GM23338 (cell line): ENCODE results near the gene CD302. TPM values are rescaled to one million over a fixed set of nuclear protein-coding genes. Genes with fewer than 3 reads are reported as not detected.
A peak's percentile ranks its signal among the peaks of the same experiment; 100 is the strongest.

Source experiments
- ATAC-seq: fragments of 200-7000 bp; cut with Tn5 transposase; 3 replicates; pipeline ENCODE4 v1.9.1; 2020
- DNase-seq: peaks from one replicate; pipeline ENCODE4 v3.0.0-alpha.2; 2015; ENCODE audit warnings: low spot score
- H2AFZ ChIP-seq: fragments of 200-600 bp; sonication (generic); 2 replicates; pipeline ENCODE4 v1.8.0; 2016; ENCODE audit warnings: antibody characterized with exemption, mild to moderate bottlenecking, moderate library complexity
- H3F3A ChIP-seq: fragments of 200-600 bp; sonication (generic); replicated peaks from 2 replicates; pipeline ENCODE4 v1.8.0; 2017; ENCODE audit warnings: antibody characterized with exemption, mixed run types, low read depth
- H3K27ac ChIP-seq: fragments of 200-600 bp; sonication (generic); 2 replicates; pipeline ENCODE4 v1.6.1; 2016; ENCODE audit warnings: low read depth
- H3K27me3 ChIP-seq: fragments of 200-600 bp; sonication (generic); 2 replicates; pipeline ENCODE4 v1.8.0; 2016; ENCODE audit warnings: mild to moderate bottlenecking, mixed run types, moderate library complexity; ENCODE audit not compliant: insufficient read depth
- H3K36me3 ChIP-seq: fragments of 200-600 bp; sonication (generic); 2 replicates; pipeline ENCODE4 v1.8.0; 2016; ENCODE audit warnings: mild to moderate bottlenecking; ENCODE audit not compliant: insufficient read depth
- H3K4me1 ChIP-seq: fragments of 200-600 bp; sonication (generic); 2 replicates; pipeline ENCODE4 v1.8.0; 2016; ENCODE audit warnings: mild to moderate bottlenecking, moderate library complexity; ENCODE audit not compliant: insufficient read depth
- H3K4me2 ChIP-seq: fragments of 200-600 bp; sonication (generic); 2 replicates; pipeline ENCODE4 v1.7.1; 2017; ENCODE audit warnings: mixed run types
- H3K4me3 ChIP-seq: fragments of 200-600 bp; sonication (generic); 2 replicates; pipeline ENCODE4 v1.6.1; 2016; ENCODE audit warnings: mixed run types
- H3K79me2 ChIP-seq: fragments of 200-600 bp; sonication (generic); replicated peaks from 2 replicates; pipeline ENCODE4 v1.8.0; 2017; ENCODE audit warnings: mild to moderate bottlenecking; ENCODE audit not compliant: insufficient read depth
- H3K9me2 ChIP-seq: fragments of 200-600 bp; sonication (generic); 2 replicates; pipeline ENCODE4 v1.8.0; 2017; ENCODE audit not compliant: insufficient read depth
- H4K20me1 ChIP-seq: fragments of 200-600 bp; sonication (generic); replicated peaks from 2 replicates; pipeline ENCODE4 v1.8.0; 2017; ENCODE audit warnings: mild to moderate bottlenecking; ENCODE audit not compliant: insufficient read depth
- H3K27ac Mint-ChIP-seq: 2 replicates; pipeline ENCODE4 v1.8.0; 2020; ENCODE audit warnings: inconsistent platforms, mild to moderate bottlenecking, moderate library complexity, mixed read lengths
- H3K27me3 Mint-ChIP-seq: 3 replicates; pipeline ENCODE4 v1.8.0; 2022; ENCODE audit warnings: low read depth, mild to moderate bottlenecking, moderate library complexity, mixed read lengths, inconsistent platforms; ENCODE audit not compliant: insufficient read depth, poor library complexity
- H3K36me3 Mint-ChIP-seq: 3 replicates; pipeline ENCODE4 v1.8.0; 2021; ENCODE audit warnings: low read depth, mild to moderate bottlenecking, inconsistent platforms, moderate library complexity, mixed read lengths
- H3K4me1 Mint-ChIP-seq: 3 replicates; pipeline ENCODE4 v1.8.0; 2020; ENCODE audit warnings: mild to moderate bottlenecking, inconsistent platforms, mixed read lengths
- H3K4me3 Mint-ChIP-seq: 3 replicates; pipeline ENCODE4 v1.8.0; 2021; ENCODE audit warnings: moderate library complexity, mild to moderate bottlenecking, inconsistent platforms, mixed read lengths
- H3K9me3 Mint-ChIP-seq: 3 replicates; pipeline ENCODE4 v1.8.0; 2020; ENCODE audit warnings: moderate library complexity, mild to moderate bottlenecking, inconsistent platforms, mixed read lengths
- CTCF ChIP-seq, 2 experiments: fragments of 200-600 bp in 1 of 2; sonication (generic) in 1 of 2; conservative IDR thresholded peaks; 2 replicates each; pipeline versions ENCODE4 v1.5.1 to v1.6.1; 2016 to 2017; ENCODE audit warnings: antibody characterized with exemption in 2 of 2, low read depth in 2 of 2, mild to moderate bottlenecking in 2 of 2, moderate library complexity in 1 of 2
- ETS1 ChIP-seq: IDR thresholded peaks from 2 replicates; pipeline ENCODE4 v1.6.1; 2016; ENCODE audit warnings: antibody characterized with exemption
- EZH2 ChIP-seq: fragments of 200-600 bp; sonication (generic); IDR thresholded peaks from one replicate; pipeline ENCODE4 v1.8.0; 2017; ENCODE audit warnings: antibody characterized with exemption, mild to moderate bottlenecking, low read depth; ENCODE audit not compliant: unreplicated experiment
- EZH2phosphoT487 ChIP-seq: fragments of 200-600 bp; sonication (generic); IDR thresholded peaks from one replicate; pipeline ENCODE4 v1.8.1; 2018; ENCODE audit warnings: antibody characterized with exemption; ENCODE audit not compliant: unreplicated experiment
- JUNB ChIP-seq: IDR thresholded peaks from one replicate; pipeline ENCODE4 v1.6.1; 2016; ENCODE audit warnings: antibody characterized with exemption; ENCODE audit not compliant: unreplicated experiment
- NANOG ChIP-seq: IDR thresholded peaks from 2 replicates; pipeline ENCODE4 v1.6.1; 2016; ENCODE audit warnings: antibody characterized with exemption, borderline replicate concordance
- POLR2AphosphoS5 ChIP-seq: IDR thresholded peaks from 2 replicates; pipeline ENCODE4 v1.6.1; 2016; ENCODE audit warnings: antibody characterized with exemption, low read depth
- REST ChIP-seq: IDR thresholded peaks from one replicate; pipeline ENCODE4 v1.6.1; 2018; ENCODE audit warnings: antibody characterized with exemption; ENCODE audit not compliant: unreplicated experiment
- STAT1 ChIP-seq: IDR thresholded peaks from one replicate; pipeline ENCODE4 v1.6.1; 2016; ENCODE audit warnings: antibody characterized with exemption; ENCODE audit not compliant: unreplicated experiment
- ZNF114 ChIP-seq: fragments of 250-450 bp; sonication (Bioruptor Pico); IDR thresholded peaks from 2 replicates; pipeline ENCODE4 v1.5.0; 2020; ENCODE audit warnings: mild to moderate bottlenecking, moderate library complexity
- ZNF331 ChIP-seq: fragments of 250-450 bp; sonication (Bioruptor Pico); IDR thresholded peaks from 2 replicates; pipeline ENCODE4 v1.5.0; 2020; ENCODE audit warnings: low read depth, mild to moderate bottlenecking, moderate library complexity
- polyA plus RNA-seq: library from polyadenylated mRNA; unstranded; fragments of >200 nt; fragmentation: Nextera tagmentation; extraction: Ambion mirVana; gene quantifications from 2 replicates; pipeline ENCODE4 v1.2.1, GENCODE V29; 2016
- total RNA-seq: library from RNA; depleted of rRNA; stranded (reverse); fragments of >200 nt; shearing (Covaris generic); gene quantifications from 2 replicates; pipeline ENCODE4 v1.2.3, GENCODE V29; 2014

Gene CD302
- total and polyA plus RNA-seq, 2 experiments from 2014 or later = 1.6 to 1.9 TPM

DNA sequence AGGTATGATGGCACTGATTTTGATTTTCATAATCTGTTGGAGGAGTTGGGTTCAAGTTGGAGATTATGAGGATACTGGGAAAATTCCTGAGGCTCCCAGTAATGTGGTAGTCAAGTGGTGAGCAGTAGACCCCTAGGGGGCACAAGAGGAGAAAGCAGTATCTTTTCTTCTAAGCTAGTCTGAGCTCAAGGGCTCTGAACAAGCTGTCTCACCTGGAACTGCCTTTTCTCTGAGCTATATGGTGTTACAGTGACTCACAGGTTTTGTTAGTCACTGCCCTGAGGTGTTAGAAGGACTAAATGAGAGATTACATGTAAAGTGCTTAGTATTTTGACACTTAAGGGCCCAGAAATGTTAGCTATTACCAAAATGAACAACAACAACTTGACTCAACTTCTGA lies 42.2 kb downstream of the CD302 start:
- H3K27me3 Mint-ChIP-seq = no peaks in the 10 kb centered on the region
- Histone ChIP-seq H3K4me3 (no peak overlapping the region), H3K27me3 (no peaks in the 10 kb centered on the region), H3K9me2 (no peaks in the 10 kb centered on the region), H3K79me2 (peaks cover 68% of the 10 kb centered on the region), H3F3A (no peaks in the 10 kb centered on the region; the same call in 1 of the 2 replicates), H3K36me3 (peaks cover 23% of the 10 kb centered on the region; the same call in 1 of the 2 replicates), H3K4me1 (no peaks in the 10 kb centered on the region), H3K27ac (no peak overlapping the region), H2AFZ (no peak overlapping the region), H3K4me2 (no peak overlapping the region), H4K20me1 (peaks cover 19% of the 10 kb centered on the region)
- no peaks in the 10 kb centered on the region for H3K9me3 Mint-ChIP-seq
- no peaks in the 10 kb centered on the region; the same call in 2 of the 3 replicates for H3K4me1 Mint-ChIP-seq
- peak; percentile 67 to 69 for TF ChIP-seq CTCF (conservative IDR thresholded peaks at IDR 0.05; ENCODE audit: low read depth in 2 of 2)
- no peak for TF ChIP-seq REST
- peak; percentile 79 for DNase-seq
- no peak overlapping the region for H3K27ac Mint-ChIP-seq
- H3K4me3 Mint-ChIP-seq = no peak overlapping the region
- peaks cover 57% of the 10 kb centered on the region for H3K36me3 Mint-ChIP-seq
- ATAC-seq = peak; percentile 97

- Histone ChIP-seq H3K4me1 (no peaks in the 10 kb centered on the region), H3K79me2 (peaks cover 71% of the 10 kb centered on the region), H3K27ac (peak overlapping the region; percentile 6; the same call in 1 of the 2 replicates), H3K27me3 (no peaks in the 10 kb centered on the region), H3K4me2 (no peak overlapping the region), H3F3A (no peaks in the 10 kb centered on the region; the same call in 1 of the 2 replicates), H2AFZ (no peak overlapping the region), H4K20me1 (peaks cover 19% of the 10 kb centered on the region), H3K9me2 (no peaks in the 10 kb centered on the region), H3K4me3 (no peak overlapping the region), H3K36me3 (peaks cover 23% of the 10 kb centered on the region; the same call in 1 of the 2 replicates)
- H3K27me3 Mint-ChIP-seq = no peaks in the 10 kb centered on the region
- no peak overlapping the region for H3K27ac Mint-ChIP-seq
- H3K4me3 Mint-ChIP-seq = no peak overlapping the region
- H3K9me3 Mint-ChIP-seq = no peaks in the 10 kb centered on the region
- peaks cover 50% of the 10 kb centered on the region for H3K36me3 Mint-ChIP-seq
- no peaks in the 10 kb centered on the region; the same call in 2 of the 3 replicates for H3K4me1 Mint-ChIP-seq
- no peak for DNase-seq
- ATAC-seq = no peak
- TF ChIP-seq JUNB = no peak
- TF ChIP-seq EZH2 = no peak
- no peak for TF ChIP-seq CTCF (conservative IDR thresholded peaks at IDR 0.05; ENCODE audit: low read depth in 2 of 2)
- no peak for TF ChIP-seq STAT1
- TF ChIP-seq ZNF114 = no peak
- no peak for TF ChIP-seq NANOG
- no peak for TF ChIP-seq ZNF331 (CRISPR knock-in tag)
- no peak for TF ChIP-seq ETS1
- TF ChIP-seq EZH2phosphoT487 = no peak
- no peak for TF ChIP-seq REST
- TF ChIP-seq POLR2AphosphoS5 = no peak
Observed at GRCh38 chr2:159755014-159755413, 43.0 kb downstream of the CD302 start.
